MM.1S (cell line): Measurements from ENCODE around the gene CHCT1.

Experiments used
- DNase-seq: peaks from one replicate; pipeline ENCODE4 v3.0.0-alpha.2; 2015
- H2AFZ ChIP-seq: fragments of 300-600 bp; sonication (generic); 2 replicates; pipeline ENCODE4 v1.6.0; 2016; ENCODE audit warnings: antibody characterized with exemption, low read length
- H3F3A ChIP-seq: fragments of 300-600 bp; sonication (generic); 2 replicates; pipeline ENCODE4 v1.6.1; 2016; ENCODE audit warnings: mild to moderate bottlenecking, antibody characterized with exemption, low read length, moderate library complexity, mixed read lengths; ENCODE audit not compliant: insufficient read depth
- H3K27ac ChIP-seq: fragments of 300-600 bp; sonication (generic); 2 replicates; pipeline ENCODE4 v1.5.1; 2016; ENCODE audit warnings: mild to moderate bottlenecking, low read length
- H3K27me3 ChIP-seq: fragments of 300-600 bp; sonication (generic); replicated peaks from 2 replicates; pipeline ENCODE4 v1.6.0; 2016; ENCODE audit warnings: low read length; ENCODE audit not compliant: insufficient read depth
- H3K36me3 ChIP-seq: fragments of 300-600 bp; sonication (generic); replicated peaks from 2 replicates; pipeline ENCODE4 v1.6.1; 2016; ENCODE audit warnings: mild to moderate bottlenecking, low read length, mixed read lengths; ENCODE audit not compliant: insufficient read depth
- H3K4me1 ChIP-seq: fragments of 300-600 bp; sonication (generic); 2 replicates; pipeline ENCODE4 v1.6.1; 2016; ENCODE audit warnings: low read length, mixed read lengths
- H3K4me2 ChIP-seq: fragments of 300-600 bp; sonication (generic); 2 replicates; pipeline ENCODE4 v1.6.0; 2016; ENCODE audit warnings: low read depth, low read length
- H3K4me3 ChIP-seq: fragments of 300-600 bp; sonication (generic); 2 replicates; pipeline ENCODE4 v1.5.1; 2016; ENCODE audit warnings: low read length, mixed read lengths
- H3K79me2 ChIP-seq: fragments of 300-600 bp; sonication (generic); 2 replicates; pipeline ENCODE4 v1.6.1; 2016; ENCODE audit warnings: mixed run types, low read length, mixed read lengths
- H3K9ac ChIP-seq: fragments of 300-600 bp; sonication (generic); 2 replicates; pipeline ENCODE4 v1.6.1; 2016; ENCODE audit warnings: low read length, mixed read lengths
- H3K9me2 ChIP-seq: fragments of 300-600 bp; sonication (generic); replicated peaks from 2 replicates; pipeline ENCODE4 v1.6.1; 2016; ENCODE audit warnings: mild to moderate bottlenecking, low read length, mixed read lengths; ENCODE audit not compliant: insufficient read depth
- H3K9me3 ChIP-seq: fragments of 300-600 bp; sonication (generic); replicated peaks from 2 replicates; pipeline ENCODE4 v1.6.1; 2016; ENCODE audit warnings: mild to moderate bottlenecking, low read length, mixed read lengths; ENCODE audit not compliant: insufficient read depth
- H4K20me1 ChIP-seq: fragments of 300-600 bp; sonication (generic); 2 replicates; pipeline ENCODE4 v1.6.1; 2016; ENCODE audit warnings: mild to moderate bottlenecking, low read length, moderate library complexity, mixed read lengths; ENCODE audit not compliant: insufficient read depth
- EZH2 ChIP-seq: fragments of 300-600 bp; sonication (generic); optimal IDR thresholded peaks from 2 replicates; pipeline ENCODE3; 2017; ENCODE audit warnings: low read depth, mild to moderate bottlenecking, antibody characterized with exemption, low read length, mixed read lengths
- EZH2phosphoT487 ChIP-seq: fragments of 300-600 bp; sonication (generic); IDR thresholded peaks from 2 replicates; pipeline ENCODE4 v1.6.1; 2018; ENCODE audit warnings: antibody characterized with exemption, low read length
- TF ChIP-seq, protein P1 (sequence below): fragments of 300-600 bp; sonication (generic); IDR thresholded peaks from 2 replicates; pipeline ENCODE4 v1.5.1; 2016; ENCODE audit warnings: antibody characterized with exemption, low read length, mixed read lengths

Gene CHCT1

DNA sequence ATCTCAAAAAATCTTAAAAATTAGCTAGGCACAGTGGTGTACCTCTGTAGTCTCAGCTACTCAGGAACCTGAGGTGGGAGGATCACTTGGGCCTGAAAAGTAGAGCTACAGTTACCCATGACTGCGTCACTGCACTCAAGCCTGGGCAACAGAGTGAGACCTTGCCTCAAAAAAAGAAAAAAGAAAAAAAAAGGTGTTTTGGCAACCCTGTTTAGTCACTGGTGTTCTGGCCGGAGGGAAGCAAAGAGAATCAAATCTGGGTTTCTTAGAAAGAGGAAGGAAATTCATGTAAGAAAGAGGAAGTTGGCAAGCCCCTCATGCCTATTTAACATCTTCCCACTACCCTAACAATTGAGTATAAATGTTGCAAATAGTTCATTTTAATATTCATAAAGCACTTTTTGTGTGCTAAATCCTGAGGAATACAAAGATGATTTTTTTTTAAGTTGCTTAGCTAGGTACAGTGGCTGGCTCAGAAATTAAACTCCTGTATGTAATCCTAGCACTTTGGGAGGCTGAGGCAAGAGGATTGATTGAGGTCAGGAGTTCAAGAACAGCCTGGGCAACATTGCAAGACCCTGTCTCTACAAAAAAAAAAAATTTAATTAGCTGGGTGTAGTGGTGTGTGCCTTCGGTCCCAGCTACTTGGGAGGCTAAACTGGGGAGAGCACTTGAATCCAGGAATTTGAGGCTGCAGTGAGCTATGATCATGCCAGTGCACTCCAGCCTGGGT, 23.9 kb upstream of the CHCT1 start:
- H3K79me2 ChIP-seq = no peaks in the 10 kb centered on the region
- no peak overlapping the region for H3K9ac ChIP-seq
- DNase-seq = no peak
- H3F3A ChIP-seq = no peaks in the 10 kb centered on the region
- no peak overlapping the region for H3K4me3 ChIP-seq
- no peaks in the 10 kb centered on the region for H4K20me1 ChIP-seq
- TF ChIP-seq EZH2 (no peak), EZH2phosphoT487 (no peak)
- TF ChIP-seq, protein P1, sequence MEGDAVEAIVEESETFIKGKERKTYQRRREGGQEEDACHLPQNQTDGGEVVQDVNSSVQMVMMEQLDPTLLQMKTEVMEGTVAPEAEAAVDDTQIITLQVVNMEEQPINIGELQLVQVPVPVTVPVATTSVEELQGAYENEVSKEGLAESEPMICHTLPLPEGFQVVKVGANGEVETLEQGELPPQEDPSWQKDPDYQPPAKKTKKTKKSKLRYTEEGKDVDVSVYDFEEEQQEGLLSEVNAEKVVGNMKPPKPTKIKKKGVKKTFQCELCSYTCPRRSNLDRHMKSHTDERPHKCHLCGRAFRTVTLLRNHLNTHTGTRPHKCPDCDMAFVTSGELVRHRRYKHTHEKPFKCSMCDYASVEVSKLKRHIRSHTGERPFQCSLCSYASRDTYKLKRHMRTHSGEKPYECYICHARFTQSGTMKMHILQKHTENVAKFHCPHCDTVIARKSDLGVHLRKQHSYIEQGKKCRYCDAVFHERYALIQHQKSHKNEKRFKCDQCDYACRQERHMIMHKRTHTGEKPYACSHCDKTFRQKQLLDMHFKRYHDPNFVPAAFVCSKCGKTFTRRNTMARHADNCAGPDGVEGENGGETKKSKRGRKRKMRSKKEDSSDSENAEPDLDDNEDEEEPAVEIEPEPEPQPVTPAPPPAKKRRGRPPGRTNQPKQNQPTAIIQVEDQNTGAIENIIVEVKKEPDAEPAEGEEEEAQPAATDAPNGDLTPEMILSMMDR = no peak
- no peak overlapping the region for H3K27ac ChIP-seq
- no peaks in the 10 kb centered on the region for H3K9me2 ChIP-seq
- H2AFZ ChIP-seq = no peak overlapping the region
- no peaks in the 10 kb centered on the region for H3K9me3 ChIP-seq
- H3K27me3 ChIP-seq = no peaks in the 10 kb centered on the region
- no peaks in the 10 kb centered on the region for H3K4me1 ChIP-seq
- H3K4me2 ChIP-seq = no peak overlapping the region
- H3K36me3 ChIP-seq = no peaks in the 10 kb centered on the region

DNA sequence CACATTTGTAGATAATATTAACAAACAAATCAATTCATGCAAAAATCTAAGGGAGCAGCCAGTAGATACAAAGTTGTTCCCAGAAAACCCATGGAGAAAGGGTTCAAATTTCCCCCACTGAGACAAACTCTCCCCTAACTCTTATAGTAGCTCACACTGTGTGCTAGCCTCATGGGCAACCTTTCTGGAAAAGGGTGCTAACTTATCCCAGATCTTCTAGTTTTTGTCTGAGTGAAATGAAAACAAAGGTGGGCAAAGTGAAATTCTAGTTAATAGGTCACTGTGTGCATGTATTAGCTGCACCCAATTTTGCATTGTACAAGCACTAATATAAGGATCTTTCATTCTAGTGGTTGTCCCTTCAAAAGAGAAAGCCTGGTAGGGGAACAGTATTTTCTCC, 20.5 kb upstream of the CHCT1 start:
- Histone ChIP-seq H2AFZ (no peak overlapping the region), H3K4me2 (no peak overlapping the region), H3F3A (no peaks in the 10 kb centered on the region), H3K4me1 (no peaks in the 10 kb centered on the region), H3K9me2 (no peaks in the 10 kb centered on the region), H3K9ac (no peak overlapping the region), H3K9me3 (no peaks in the 10 kb centered on the region), H3K27ac (no peak overlapping the region), H3K27me3 (no peaks in the 10 kb centered on the region), H4K20me1 (no peaks in the 10 kb centered on the region), H3K4me3 (no peak overlapping the region), H3K79me2 (no peaks in the 10 kb centered on the region), H3K36me3 (no peaks in the 10 kb centered on the region)
- DNase-seq = no peak
- TF ChIP-seq EZH2 = no peak
- TF ChIP-seq, protein P1 = no peak
- no peak for TF ChIP-seq EZH2phosphoT487

DNA sequence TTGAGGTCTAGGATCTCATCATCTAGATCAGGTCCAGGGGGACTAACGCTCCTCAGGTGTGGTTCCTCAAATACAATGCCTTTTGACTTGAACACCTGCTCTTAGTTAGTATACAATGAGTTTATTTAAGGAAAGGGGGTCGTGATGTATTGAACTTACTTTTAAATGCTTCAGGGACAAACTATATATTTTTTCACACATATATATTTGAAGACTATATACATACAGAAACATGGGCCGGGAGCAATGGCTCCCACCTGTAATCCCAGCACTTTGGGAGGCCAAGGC, 18.8 kb upstream of the CHCT1 start:
- H3K36me3 ChIP-seq = no peaks in the 10 kb centered on the region
- no peaks in the 10 kb centered on the region for H3K9me3 ChIP-seq
- H4K20me1 ChIP-seq = no peaks in the 10 kb centered on the region
- H3K4me3 ChIP-seq = no peak overlapping the region
- H3K27me3 ChIP-seq = no peaks in the 10 kb centered on the region
- TF ChIP-seq, protein P1 = no peak
- TF ChIP-seq EZH2phosphoT487 = no peak
- no peak for TF ChIP-seq EZH2
- DNase-seq = no peak
- no peak overlapping the region for H3K27ac ChIP-seq
- H3K4me2 ChIP-seq = no peak overlapping the region
- no peak overlapping the region for H3K9ac ChIP-seq
- no peaks in the 10 kb centered on the region for H3K9me2 ChIP-seq
- H3F3A ChIP-seq = no peaks in the 10 kb centered on the region
- H3K79me2 ChIP-seq = no peaks in the 10 kb centered on the region
- no peak overlapping the region for H2AFZ ChIP-seq
- H3K4me1 ChIP-seq = no peaks in the 10 kb centered on the region
